Measurements from ENCODE around the gene PXMP4.

PXMP4 gene

GRCh38 chr20:33766686-33767085, 46.6 kb upstream of the PXMP4 start:
- Histone ChIP-seq H4K20me1 (ENCODE audit: control insufficient read depth, insufficient read depth, low read depth, low read length) (no peaks in the 10 kb centered on the region), H3K9me2 (replicated peaks; ENCODE audit: control insufficient read depth, low read length) (no peaks in the 10 kb centered on the region), H3K4me3 (ENCODE audit: low read length) (no peak overlapping the region), H3K27ac (ENCODE audit: low read depth, low read length) (no peak overlapping the region), H3K4me2 (ENCODE audit: low read length) (no peak overlapping the region), H3K79me2 (ENCODE audit: control insufficient read depth, low read length) (no peaks in the 10 kb centered on the region), H3K36me3 (ENCODE audit: control insufficient read depth, low read length) (no peaks in the 10 kb centered on the region), H3F3A (ENCODE audit: control insufficient read depth, insufficient read depth) (no peaks in the 10 kb centered on the region), H3K27me3 (ENCODE audit: control insufficient read depth, low read length) (no peaks in the 10 kb centered on the region), H3K4me1 (ENCODE audit: control insufficient read depth, low read length) (no peaks in the 10 kb centered on the region), H3K9me3 (ENCODE audit: control insufficient read depth, insufficient read depth, low read length) (no peaks in the 10 kb centered on the region)
- TF ChIP-seq CTCF (IDR thresholded peaks at IDR 0.05; ENCODE audit: low read depth, low read length, poor library complexity, severe bottlenecking) (no peak), EZH2phosphoT487 (IDR thresholded peaks at IDR 0.05; ENCODE audit: borderline replicate concordance, low read length) (no peak)

GRCh38 chr20:33765592-33765991, 45.5 kb upstream of the PXMP4 start:
- no peaks in the 10 kb centered on the region for H3K27me3 ChIP-seq (ENCODE audit: control insufficient read depth, low read length)

GRCh38 chr20:33765099-33765498, 45.0 kb upstream of the PXMP4 start:
- H3K9me3 ChIP-seq (ENCODE audit: control insufficient read depth, insufficient read depth, low read length), result no peaks in the 10 kb centered on the region

More at GRCh38 chr20:33765592-33765991, 45.5 kb upstream of the PXMP4 start:
- Histone ChIP-seq H3K4me3 (ENCODE audit: low read length) (no peak overlapping the region), H3K36me3 (ENCODE audit: control insufficient read depth, low read length) (no peaks in the 10 kb centered on the region), H3K4me2 (ENCODE audit: low read length) (no peak overlapping the region), H3K9me2 (replicated peaks; ENCODE audit: control insufficient read depth, low read length) (no peaks in the 10 kb centered on the region), H4K20me1 (ENCODE audit: control insufficient read depth, insufficient read depth, low read depth, low read length) (no peaks in the 10 kb centered on the region), H3F3A (ENCODE audit: control insufficient read depth, insufficient read depth) (no peaks in the 10 kb centered on the region), H3K4me1 (ENCODE audit: control insufficient read depth, low read length) (no peaks in the 10 kb centered on the region), H3K9me3 (ENCODE audit: control insufficient read depth, insufficient read depth, low read length) (no peaks in the 10 kb centered on the region), H3K79me2 (ENCODE audit: control insufficient read depth, low read length) (no peaks in the 10 kb centered on the region), H3K27ac (ENCODE audit: low read depth, low read length) (no peak overlapping the region)
- TF ChIP-seq EZH2phosphoT487 (IDR thresholded peaks at IDR 0.05; ENCODE audit: borderline replicate concordance, low read length) (no peak), CTCF (IDR thresholded peaks at IDR 0.05; ENCODE audit: low read depth, low read length, poor library complexity, severe bottlenecking) (no peak)

More at GRCh38 chr20:33765099-33765498, 45.0 kb upstream of the PXMP4 start:
- Histone ChIP-seq H3K4me2 (ENCODE audit: low read length) (no peak overlapping the region), H3F3A (ENCODE audit: control insufficient read depth, insufficient read depth) (no peaks in the 10 kb centered on the region), H3K36me3 (ENCODE audit: control insufficient read depth, low read length) (no peaks in the 10 kb centered on the region), H3K4me3 (ENCODE audit: low read length) (no peak overlapping the region), H4K20me1 (ENCODE audit: control insufficient read depth, insufficient read depth, low read depth, low read length) (no peaks in the 10 kb centered on the region), H3K4me1 (ENCODE audit: control insufficient read depth, low read length) (no peaks in the 10 kb centered on the region), H3K9me2 (replicated peaks; ENCODE audit: control insufficient read depth, low read length) (no peaks in the 10 kb centered on the region), H3K27me3 (ENCODE audit: control insufficient read depth, low read length) (no peaks in the 10 kb centered on the region), H3K79me2 (ENCODE audit: control insufficient read depth, low read length) (no peaks in the 10 kb centered on the region), H3K27ac (ENCODE audit: low read depth, low read length) (no peak overlapping the region)
- TF ChIP-seq CTCF (IDR thresholded peaks at IDR 0.05; ENCODE audit: low read depth, low read length, poor library complexity, severe bottlenecking) (no peak), EZH2phosphoT487 (IDR thresholded peaks at IDR 0.05; ENCODE audit: borderline replicate concordance, low read length) (no peak)
